Calu3 (cell line): ENCODE measurements around the gene ANKZF1. TPM values are rescaled to one million over a fixed set of nuclear protein-coding genes. Genes with fewer than 3 reads are reported as not detected.

Source experiments
- BruUV-seq: library from RNA; stranded (reverse); fragments of 400-500 nt; replicated peaks from 2 replicates; lab custom pipeline; 2021; lab: Mats Ljungman, UMichigan
- CTCF ChIA-PET: fragments of 300-600 bp; sonication (Branson Sonifier 250); formaldehyde crosslinking; loops from one replicate; lab custom pipeline; 2022; ENCODE audit warnings: antibody characterized with exemption; lab: Charles Lee
- DNase-seq: peaks from one replicate; pipeline ENCODE4 v3.0.0; 2022
- H3K27ac Mint-ChIP-seq: one replicate; pipeline ENCODE4 v1.8.0; 2022; ENCODE audit warnings: mixed read lengths; ENCODE audit not compliant: unreplicated experiment
- H3K27me3 Mint-ChIP-seq: one replicate; pipeline ENCODE4 v1.8.0; 2022; ENCODE audit warnings: mixed read lengths; ENCODE audit not compliant: unreplicated experiment
- H3K36me3 Mint-ChIP-seq: one replicate; pipeline ENCODE4 v1.8.0; 2022; ENCODE audit warnings: mild to moderate bottlenecking, moderate library complexity, mixed read lengths; ENCODE audit not compliant: insufficient read depth, unreplicated experiment
- H3K4me1 Mint-ChIP-seq: one replicate; pipeline ENCODE4 v1.8.0; 2022; ENCODE audit warnings: mild to moderate bottlenecking, low read depth, mixed read lengths; ENCODE audit not compliant: unreplicated experiment
- H3K4me3 Mint-ChIP-seq: one replicate; pipeline ENCODE4 v1.8.0; 2022; ENCODE audit warnings: mild to moderate bottlenecking, low read depth, moderate library complexity, mixed read lengths; ENCODE audit not compliant: unreplicated experiment
- H3K9me3 Mint-ChIP-seq: one replicate; pipeline ENCODE4 v1.8.0; 2022; ENCODE audit warnings: low read depth, mixed read lengths; ENCODE audit not compliant: unreplicated experiment
- intact Hi-C: fragments of 100-400 bp; cut with micrococcal nuclease; formaldehyde crosslinking; loops from one replicate; pipeline ENCODE4 v1.10.0; 2022; ENCODE audit not compliant: unreplicated experiment
- total RNA-seq: library from RNA; stranded (reverse); gene quantifications from 2 replicates; pipeline ENCODE4 v1.2.3, GENCODE V29; 2022
- TF ChIP-seq, protein P1 (sequence below): fragments of 200-600 bp; IDR thresholded peaks from one replicate; pipeline ENCODE4 v1.8.0; 2022; ENCODE audit warnings: antibody characterized with exemption; ENCODE audit not compliant: unreplicated experiment

Gene ANKZF1
- total RNA-seq, 1 experiment from 2014 or later, result 56.6 TPM

DNA sequence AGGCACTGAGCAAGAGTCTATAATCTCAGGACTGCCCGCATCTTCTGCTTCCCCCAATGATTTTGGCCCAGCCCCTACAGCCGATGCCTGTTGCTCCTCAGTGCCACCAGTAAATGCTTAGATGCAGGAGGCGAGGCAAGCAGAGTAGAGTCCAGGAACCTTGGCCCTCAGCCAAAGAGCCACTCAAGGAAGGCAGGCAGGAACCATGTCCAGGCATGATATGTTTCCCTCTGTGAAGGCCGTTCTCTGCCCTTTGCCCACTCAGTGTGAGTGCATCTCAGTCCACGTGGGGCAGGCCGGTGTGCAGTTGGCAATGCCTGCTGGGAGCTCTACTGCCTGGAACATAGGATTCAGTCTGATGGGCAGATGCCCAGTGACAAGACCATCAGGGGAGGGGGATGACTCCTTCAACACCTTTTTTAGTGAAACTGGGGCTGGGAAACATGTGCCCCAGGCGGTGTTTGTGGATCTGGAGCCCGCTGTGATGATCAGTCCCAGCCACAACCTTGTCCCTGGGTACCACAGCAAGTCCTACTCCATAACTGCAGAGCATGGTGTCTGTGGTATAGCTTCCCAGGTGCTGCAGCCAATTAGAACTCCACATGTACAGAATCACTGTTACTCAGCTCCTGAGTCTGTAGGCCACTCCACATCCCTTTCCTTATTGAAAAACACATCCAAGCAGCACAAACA lies 39.9 kb downstream of the ANKZF1 start:
- no peak overlapping the region for H3K27ac Mint-ChIP-seq
- no TSS peak for BruUV-seq
- CTCF ChIA-PET, result no interaction called here
- H3K9me3 Mint-ChIP-seq, result no peaks in the 10 kb centered on the region
- intact Hi-C loops, result no loop called here
- no peak overlapping the region for H3K4me3 Mint-ChIP-seq
- peaks cover 9% of the 10 kb centered on the region for H3K36me3 Mint-ChIP-seq
- H3K27me3 Mint-ChIP-seq, result no peaks in the 10 kb centered on the region
- TF ChIP-seq, protein P1, sequence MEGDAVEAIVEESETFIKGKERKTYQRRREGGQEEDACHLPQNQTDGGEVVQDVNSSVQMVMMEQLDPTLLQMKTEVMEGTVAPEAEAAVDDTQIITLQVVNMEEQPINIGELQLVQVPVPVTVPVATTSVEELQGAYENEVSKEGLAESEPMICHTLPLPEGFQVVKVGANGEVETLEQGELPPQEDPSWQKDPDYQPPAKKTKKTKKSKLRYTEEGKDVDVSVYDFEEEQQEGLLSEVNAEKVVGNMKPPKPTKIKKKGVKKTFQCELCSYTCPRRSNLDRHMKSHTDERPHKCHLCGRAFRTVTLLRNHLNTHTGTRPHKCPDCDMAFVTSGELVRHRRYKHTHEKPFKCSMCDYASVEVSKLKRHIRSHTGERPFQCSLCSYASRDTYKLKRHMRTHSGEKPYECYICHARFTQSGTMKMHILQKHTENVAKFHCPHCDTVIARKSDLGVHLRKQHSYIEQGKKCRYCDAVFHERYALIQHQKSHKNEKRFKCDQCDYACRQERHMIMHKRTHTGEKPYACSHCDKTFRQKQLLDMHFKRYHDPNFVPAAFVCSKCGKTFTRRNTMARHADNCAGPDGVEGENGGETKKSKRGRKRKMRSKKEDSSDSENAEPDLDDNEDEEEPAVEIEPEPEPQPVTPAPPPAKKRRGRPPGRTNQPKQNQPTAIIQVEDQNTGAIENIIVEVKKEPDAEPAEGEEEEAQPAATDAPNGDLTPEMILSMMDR, result no peak
- DNase-seq, result peak; percentile 33
- peaks cover 21% of the 10 kb centered on the region for H3K4me1 Mint-ChIP-seq

DNA sequence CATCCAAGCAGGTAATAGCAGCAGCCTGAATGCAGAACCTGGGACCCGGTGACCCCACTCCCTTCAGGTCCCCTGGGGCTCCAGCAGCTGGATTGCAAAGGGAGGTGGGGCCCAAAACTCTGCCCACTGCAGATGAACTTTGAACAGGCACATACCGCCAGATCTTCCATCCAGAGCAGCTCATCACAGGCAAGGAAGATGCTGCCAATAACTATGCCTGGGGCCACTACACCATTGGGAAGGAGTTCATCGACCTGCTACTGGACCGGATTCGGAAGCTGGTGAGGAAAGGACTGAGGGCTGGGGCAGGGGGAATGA lies 40.4 kb downstream of the ANKZF1 start:
- Mint-ChIP-seq H3K27ac (no peak overlapping the region), H3K27me3 (no peaks in the 10 kb centered on the region), H3K9me3 (no peaks in the 10 kb centered on the region), H3K36me3 (peaks cover 13% of the 10 kb centered on the region), H3K4me3 (no peak overlapping the region), H3K4me1 (peaks cover 26% of the 10 kb centered on the region)
- no peak for DNase-seq
- TF ChIP-seq, protein P1, result no peak
- CTCF ChIA-PET, result no interaction called here
- intact Hi-C loops, result no loop called here
- BruUV-seq, result no TSS peak

DNA sequence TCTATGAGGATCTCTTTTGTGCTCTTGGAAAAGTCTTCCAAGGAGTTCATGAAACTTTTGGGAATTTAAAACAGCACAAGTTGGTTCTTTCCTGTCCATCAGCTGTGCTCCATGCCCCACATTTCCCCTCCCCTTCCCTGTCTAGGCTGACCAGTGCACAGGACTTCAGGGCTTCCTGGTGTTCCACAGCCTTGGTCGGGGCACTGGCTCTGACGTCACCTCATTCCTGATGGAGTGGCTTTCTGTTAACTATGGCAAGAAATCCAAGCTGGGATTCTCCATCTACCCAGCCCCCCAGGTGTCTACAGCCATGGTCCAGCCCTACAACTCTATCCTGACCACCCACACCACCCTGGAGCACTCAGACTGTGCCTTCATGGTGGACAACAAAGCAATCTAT lies 41.4 kb downstream of the ANKZF1 start:
- Mint-ChIP-seq H3K9me3 (no peaks in the 10 kb centered on the region), H3K27me3 (no peaks in the 10 kb centered on the region), H3K4me1 (peaks cover 29% of the 10 kb centered on the region), H3K27ac (no peak overlapping the region), H3K4me3 (no peak overlapping the region), H3K36me3 (peaks cover 13% of the 10 kb centered on the region)
- intact Hi-C loops, result no loop called here
- TF ChIP-seq, protein P1, result no peak
- no TSS peak for BruUV-seq
- DNase-seq, result no peak
- CTCF ChIA-PET, result interaction anchor here (0.6 kb wide), 1 partner anchor 38 kb away, joined by 8 read pairs; no protein-coding TSS in a partner anchor

DNA sequence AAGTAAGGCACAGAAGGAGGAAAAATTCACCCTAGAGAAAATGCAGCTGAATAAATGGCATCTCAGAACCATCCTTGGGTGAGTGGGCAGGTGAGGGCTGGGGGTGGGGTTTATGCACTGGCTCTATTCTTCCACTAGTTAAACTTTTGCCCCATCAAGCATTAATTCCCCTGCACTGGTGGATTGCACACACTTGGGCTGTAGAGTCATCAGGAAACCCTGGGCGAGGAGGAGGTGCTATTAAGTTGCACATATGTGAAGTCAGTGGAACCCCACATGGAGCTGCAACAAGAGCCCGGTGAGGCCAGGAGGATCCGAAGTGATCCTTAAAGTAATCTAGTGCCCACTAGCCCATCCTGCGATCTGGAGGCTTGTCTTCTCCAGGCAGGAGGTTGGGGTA lies 42.8 kb downstream of the ANKZF1 start:
- H3K4me1 Mint-ChIP-seq, result peaks cover 33% of the 10 kb centered on the region
- peaks cover 13% of the 10 kb centered on the region for H3K36me3 Mint-ChIP-seq
- DNase-seq, result no peak
- CTCF ChIA-PET, result no interaction called here
- TF ChIP-seq, protein P1, result no peak
- H3K4me3 Mint-ChIP-seq, result no peak overlapping the region
- H3K9me3 Mint-ChIP-seq, result no peaks in the 10 kb centered on the region
- intact Hi-C loops, result no loop called here
- no TSS peak for BruUV-seq
- no peak overlapping the region for H3K27ac Mint-ChIP-seq
- H3K27me3 Mint-ChIP-seq, result no peaks in the 10 kb centered on the region
